ENCODE data around the gene ZMYND8. TPM values are rescaled to one million over a fixed set of nuclear protein-coding genes. Genes with fewer than 3 reads are reported as not detected.

The ZMYND8 gene
- total RNA-seq, 4 donors from 2014 or later: 41.6 to 79.4 (median 60.7) TPM

- TF ChIP-seq POLR2AphosphoS5 (IDR thresholded peaks at IDR 0.05) (no peak), POLR2A (IDR thresholded peaks at IDR 0.05) (no peak), EP300 (IDR thresholded peaks at IDR 0.05; ENCODE audit: low read depth) (no peak), CTCF (IDR thresholded peaks at IDR 0.05) (no peak)
- H3K4me3 ChIP-seq: peak overlapping the region in 1 of 4 donors; percentile 33
- H3K36me3 ChIP-seq: no peaks in the 10 kb centered on the region
- peaks cover 77 to 88% (median 82%) of the 10 kb centered on the region in 4 donors for H3K4me1 ChIP-seq
- in situ Hi-C loops (cut with MboI; ENCODE audit: low pct_ligation_motif_present in 1 of 4, low pct_unique_long_range_greater_than_20kb in 1 of 4, low sequenced_read_pairs in 3 of 4): no loop called here
- 28 to 39% methylated on average over 13 to 15 of the region's 15 CpGs for WGBS, 2 donors (ENCODE audit: low coverage in 1 of 2)
- peak overlapping the region; percentile 99 to 100 (median 100) for H3K27ac ChIP-seq
- no peaks in the 10 kb centered on the region for H3K9me3 ChIP-seq
- no peaks in the 10 kb centered on the region for H3K27me3 ChIP-seq
- intact Hi-C loops (cut with DNase I; ENCODE audit: low total_unique reads): loop anchor here (5.0 kb wide), 1 partner anchor 41 kb away; no protein-coding TSS in a partner anchor
- no peak for DNase-seq
Measured at GRCh38 chr20:47358039-47358671, 1.7 kb upstream of the ZMYND8 start.

GRCh38 chr20:47357296-47358038, 968 bp upstream of the ZMYND8 start:
- peak in 1 of 5 experiments; percentile 6 for TF ChIP-seq CTCF (IDR thresholded peaks at IDR 0.05)
- TF ChIP-seq POLR2AphosphoS5 (IDR thresholded peaks at IDR 0.05): peak; percentile 36 to 81 (median 74)
- no peak for TF ChIP-seq EP300 (IDR thresholded peaks at IDR 0.05; ENCODE audit: low read depth)
- intact Hi-C loops (cut with DNase I; ENCODE audit: low total_unique reads): loop anchor here (5.0 kb wide), 1 partner anchor 40 kb away; no protein-coding TSS in a partner anchor
- peak; percentile 94 for DNase-seq
- Histone ChIP-seq H3K27me3 (no peaks in the 10 kb centered on the region), H3K9me3 (no peaks in the 10 kb centered on the region), H3K4me3 (peak overlapping the region in 1 of 4 donors; percentile 33), H3K4me1 (peaks cover 84 to 95% (median 89%) of the 10 kb centered on the region in 4 donors), H3K36me3 (no peaks in the 10 kb centered on the region), H3K27ac (peak overlapping the region; percentile 99 to 100 (median 100))
- in situ Hi-C loops (cut with MboI; ENCODE audit: low pct_ligation_motif_present in 1 of 4, low pct_unique_long_range_greater_than_20kb in 1 of 4, low sequenced_read_pairs in 3 of 4): no loop called here
- WGBS, 2 donors (ENCODE audit: low coverage in 1 of 2): 0 to 4% methylated on average over 1 to 29 of the region's 29 CpGs

GRCh38 chr20:47356220-47356525, 326 bp downstream of the ZMYND8 start:
- DNase-seq: no peak
- no peaks in the 10 kb centered on the region for H3K9me3 ChIP-seq
- H3K36me3 ChIP-seq: no peaks in the 10 kb centered on the region
- peak overlapping the region; percentile 99 to 100 (median 100) for H3K27ac ChIP-seq
- no peaks in the 10 kb centered on the region for H3K27me3 ChIP-seq
- peaks cover 92 to 100% (median 98%) of the 10 kb centered on the region in 4 donors for H3K4me1 ChIP-seq
- in situ Hi-C loops (cut with MboI; ENCODE audit: low pct_ligation_motif_present in 1 of 4, low pct_unique_long_range_greater_than_20kb in 1 of 4, low sequenced_read_pairs in 3 of 4) (no loop called here), intact Hi-C loops (cut with DNase I; ENCODE audit: low total_unique reads) (loop anchor here (5.0 kb wide), 1 partner anchor 39 kb away; no protein-coding TSS in a partner anchor)
- peak overlapping the region in 2 of 4 donors; percentile 13 to 43 for H3K4me3 ChIP-seq
- no peak for TF ChIP-seq POLR2A (IDR thresholded peaks at IDR 0.05)
- TF ChIP-seq EP300 (IDR thresholded peaks at IDR 0.05; ENCODE audit: low read depth): no peak
- no peak for TF ChIP-seq CTCF (IDR thresholded peaks at IDR 0.05)
- no peak for TF ChIP-seq POLR2AphosphoS5 (IDR thresholded peaks at IDR 0.05)

GRCh38 chr20:47355489-47356219, 845 bp downstream of the ZMYND8 start:
- Histone ChIP-seq H3K36me3 (no peaks in the 10 kb centered on the region), H3K27me3 (no peaks in the 10 kb centered on the region), H3K4me3 (peak overlapping the region in 2 of 4 donors; percentile 13 to 43), H3K9me3 (no peaks in the 10 kb centered on the region), H3K4me1 (peaks cover 92 to 100% (median 98%) of the 10 kb centered on the region in 4 donors), H3K27ac (peak overlapping the region; percentile 99 to 100 (median 100))
- 21% methylated on average over 2 of the region's 2 CpGs; no CpG with 5 or more reads in 1 of the 2 donors for WGBS, 2 donors (ENCODE audit: low coverage in 1 of 2)
- DNase-seq: no peak
- in situ Hi-C loops (cut with MboI; ENCODE audit: low pct_ligation_motif_present in 1 of 4, low pct_unique_long_range_greater_than_20kb in 1 of 4, low sequenced_read_pairs in 3 of 4): no loop called here
- TF ChIP-seq CTCF (IDR thresholded peaks at IDR 0.05): no peak
- no peak for TF ChIP-seq POLR2A (IDR thresholded peaks at IDR 0.05)
- TF ChIP-seq EP300 (IDR thresholded peaks at IDR 0.05; ENCODE audit: low read depth): no peak
- no peak for TF ChIP-seq POLR2AphosphoS5 (IDR thresholded peaks at IDR 0.05)
- intact Hi-C loops (cut with DNase I; ENCODE audit: low total_unique reads): loop anchor here (5.0 kb wide), 1 partner anchor 38 kb away; no protein-coding TSS in a partner anchor
